Effector memory CD4-positive, alpha-beta T cell (primary cell): ENCODE measurements around the gene CYP2J2.

Source experiments
- DNase-seq, 3 donors: peaks; one replicate each; pipeline ENCODE4 v3.0.0-alpha.2; 2020
- H3K27ac ChIP-seq: 2 replicates; pipeline ENCODE4 v1.7.0; 2013; ENCODE audit warnings: mild to moderate bottlenecking, low read length, moderate library complexity; ENCODE audit not compliant: insufficient read depth, poor library complexity, severe bottlenecking
- H3K27me3 ChIP-seq: replicated peaks from 2 replicates; pipeline ENCODE4 v1.7.0; 2013; ENCODE audit warnings: mild to moderate bottlenecking, low read length; ENCODE audit not compliant: insufficient read depth, control insufficient read depth, poor library complexity, severe bottlenecking
- H3K36me3 ChIP-seq: 2 replicates; pipeline ENCODE4 v1.7.0; 2013; ENCODE audit warnings: mild to moderate bottlenecking, low read length, moderate library complexity; ENCODE audit not compliant: control insufficient read depth, insufficient read depth
- H3K4me1 ChIP-seq: 2 replicates; pipeline ENCODE4 v1.7.0; 2013; ENCODE audit warnings: low read length, mild to moderate bottlenecking; ENCODE audit not compliant: control insufficient read depth, insufficient read depth, poor library complexity, severe bottlenecking
- H3K4me3 ChIP-seq: 2 replicates; pipeline ENCODE4 v1.7.0; 2013; ENCODE audit warnings: low read length, low read depth, mild to moderate bottlenecking; ENCODE audit not compliant: insufficient read depth, poor library complexity, severe bottlenecking
- H3K9me3 ChIP-seq: 2 replicates; pipeline ENCODE4 v1.7.0; 2013; ENCODE audit warnings: mild to moderate bottlenecking, low read length, moderate library complexity; ENCODE audit not compliant: control insufficient read depth

The CYP2J2 gene

DNA sequence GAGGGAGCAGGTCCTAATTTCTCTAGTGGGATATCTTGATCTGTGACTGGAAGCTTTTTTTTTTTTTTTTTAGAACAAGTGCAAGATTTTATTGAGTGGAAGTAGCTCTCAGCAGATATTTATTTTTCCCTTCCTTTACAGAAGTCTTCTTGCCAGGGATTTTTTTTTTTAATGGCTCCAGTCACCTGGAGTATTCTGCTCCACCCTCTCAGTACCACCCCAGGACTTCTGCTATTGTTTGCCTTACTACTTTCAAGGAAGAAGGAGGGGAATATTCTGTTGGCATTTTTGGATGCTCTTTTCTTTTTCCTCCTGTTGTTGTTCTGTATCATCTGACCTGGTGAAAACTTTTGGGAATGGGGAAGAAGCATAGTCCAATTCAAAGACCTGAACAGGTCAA lies 23.1 kb upstream of the CYP2J2 start:
- H3K4me3 ChIP-seq = no peak overlapping the region
- no peaks in the 10 kb centered on the region for H3K36me3 ChIP-seq
- H3K9me3 ChIP-seq = no peaks in the 10 kb centered on the region
- DNase-seq = no peak
- no peak overlapping the region for H3K27ac ChIP-seq
- no peaks in the 10 kb centered on the region for H3K27me3 ChIP-seq
- no peaks in the 10 kb centered on the region for H3K4me1 ChIP-seq

DNA sequence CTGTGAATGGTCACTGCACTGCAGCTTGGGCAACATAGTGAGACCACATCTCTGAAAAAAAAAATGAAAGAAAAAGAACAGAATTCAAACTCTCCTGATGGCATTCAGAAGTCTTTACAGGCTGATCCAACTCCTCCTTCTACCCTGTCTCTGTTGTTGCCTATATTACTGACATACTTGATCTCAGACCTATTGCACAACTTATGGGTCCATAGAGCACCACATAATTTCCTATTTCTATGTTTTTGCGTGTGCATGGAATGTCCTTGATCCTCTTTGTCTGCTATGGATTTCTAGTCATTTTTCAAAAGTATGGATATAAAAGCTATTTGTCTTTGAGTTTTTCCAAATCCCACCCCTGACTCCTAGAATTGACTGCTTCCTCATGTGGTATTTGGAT lies 22.4 kb upstream of the CYP2J2 start:
- no peaks in the 10 kb centered on the region for H3K4me1 ChIP-seq
- no peak for DNase-seq

DNA sequence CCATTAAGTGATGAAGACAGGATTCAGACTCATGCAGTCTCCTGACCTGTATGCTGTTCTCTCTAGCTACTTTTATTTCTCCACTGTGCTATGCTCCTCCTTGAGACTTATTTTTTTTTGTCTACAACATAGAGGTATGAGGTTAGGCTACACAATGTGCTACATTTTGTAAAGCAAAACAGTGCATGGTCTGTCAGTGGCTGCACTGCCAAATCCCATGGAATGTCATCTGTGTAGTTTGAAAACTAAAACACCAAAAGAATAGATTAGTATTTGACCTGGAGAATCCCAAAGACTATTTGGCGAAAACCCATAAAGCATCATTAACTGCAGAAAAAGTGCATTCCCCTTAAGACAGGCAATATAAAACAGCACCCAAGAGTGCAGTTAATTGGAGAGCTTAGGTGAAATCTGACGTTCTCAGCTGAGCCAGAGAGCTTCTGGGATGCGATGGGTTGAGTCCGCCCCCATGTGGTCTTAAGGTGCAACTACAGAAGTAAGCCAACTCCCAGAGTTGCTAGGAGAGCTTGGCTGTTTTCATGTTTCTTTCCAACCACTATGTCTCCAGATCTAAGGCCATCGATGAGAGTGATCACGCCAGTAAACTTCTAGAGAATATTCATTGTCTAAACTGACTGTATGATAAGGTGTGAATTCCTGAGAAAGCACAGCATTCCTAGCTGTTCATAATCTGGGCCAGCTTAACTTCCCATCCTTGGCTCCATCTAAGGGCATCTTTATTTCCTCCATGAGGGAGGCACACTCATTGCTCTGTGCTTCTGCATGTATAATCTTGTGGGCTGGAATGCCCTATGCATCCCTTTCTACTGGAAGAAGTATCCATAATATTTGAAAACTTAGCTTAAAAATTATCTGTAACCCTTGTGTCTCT lies 20.7 kb upstream of the CYP2J2 start:
- H3K4me3 ChIP-seq = no peak overlapping the region
- H3K36me3 ChIP-seq = no peaks in the 10 kb centered on the region
- peak in 1 of 3 donors; percentile 16 for DNase-seq
- no peak overlapping the region for H3K27ac ChIP-seq
- H3K9me3 ChIP-seq = no peaks in the 10 kb centered on the region
- H3K4me1 ChIP-seq = no peaks in the 10 kb centered on the region
- H3K27me3 ChIP-seq = no peaks in the 10 kb centered on the region

More for the DNA sequence above, 22.4 kb upstream of the CYP2J2 start:
- H3K9me3 ChIP-seq = no peaks in the 10 kb centered on the region
- no peak overlapping the region for H3K27ac ChIP-seq
- no peak overlapping the region for H3K4me3 ChIP-seq
- no peaks in the 10 kb centered on the region for H3K27me3 ChIP-seq
- H3K36me3 ChIP-seq = no peaks in the 10 kb centered on the region

DNA sequence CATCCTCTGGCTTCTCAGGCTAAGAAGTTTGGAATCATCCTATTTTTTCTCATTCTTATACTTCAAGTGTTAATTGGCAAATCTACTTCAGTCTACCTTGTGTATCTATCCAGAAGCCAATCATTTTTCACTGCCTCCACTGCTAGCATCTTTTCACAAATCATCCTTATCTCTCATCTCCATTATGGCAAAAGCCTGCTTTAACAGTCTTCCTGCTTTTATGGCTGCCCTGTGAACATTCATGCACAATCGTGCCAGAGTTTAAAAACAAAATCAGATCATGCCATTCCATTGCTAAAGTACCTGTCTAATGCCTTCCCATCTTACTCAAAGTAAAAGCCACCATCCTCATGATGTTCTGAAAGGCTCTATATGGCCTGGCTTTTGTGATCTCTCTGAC lies 19.2 kb upstream of the CYP2J2 start:
- no peak for DNase-seq
- H3K9me3 ChIP-seq = no peaks in the 10 kb centered on the region
- H3K27ac ChIP-seq = no peak overlapping the region
- H3K36me3 ChIP-seq = no peaks in the 10 kb centered on the region
- no peaks in the 10 kb centered on the region for H3K4me1 ChIP-seq
- H3K27me3 ChIP-seq = no peaks in the 10 kb centered on the region
- H3K4me3 ChIP-seq = no peak overlapping the region

DNA sequence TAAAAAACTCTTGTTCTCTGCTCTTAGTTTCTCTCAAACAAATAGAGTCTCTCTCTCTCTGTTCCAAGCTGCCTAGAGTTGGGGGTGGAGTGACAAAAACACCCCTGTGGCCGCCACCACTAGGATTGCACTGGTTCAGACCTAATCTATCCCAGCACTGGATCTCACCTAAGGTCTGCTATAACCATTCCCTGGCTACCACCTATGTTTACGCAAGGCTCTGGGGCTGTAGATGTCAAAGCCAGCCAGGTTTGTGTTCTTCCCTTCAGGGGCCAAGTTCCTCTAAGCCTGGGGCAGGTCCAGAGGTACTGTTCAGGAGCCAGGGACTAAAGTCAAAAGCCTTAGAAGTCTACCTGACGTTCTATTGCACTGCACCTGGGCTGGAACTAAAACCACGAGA lies 12.8 kb upstream of the CYP2J2 start:
- DNase-seq = no peak
- Histone ChIP-seq H3K9me3 (no peaks in the 10 kb centered on the region), H3K4me3 (no peak overlapping the region), H3K27ac (no peak overlapping the region), H3K4me1 (no peaks in the 10 kb centered on the region), H3K36me3 (no peaks in the 10 kb centered on the region), H3K27me3 (no peaks in the 10 kb centered on the region)

DNA sequence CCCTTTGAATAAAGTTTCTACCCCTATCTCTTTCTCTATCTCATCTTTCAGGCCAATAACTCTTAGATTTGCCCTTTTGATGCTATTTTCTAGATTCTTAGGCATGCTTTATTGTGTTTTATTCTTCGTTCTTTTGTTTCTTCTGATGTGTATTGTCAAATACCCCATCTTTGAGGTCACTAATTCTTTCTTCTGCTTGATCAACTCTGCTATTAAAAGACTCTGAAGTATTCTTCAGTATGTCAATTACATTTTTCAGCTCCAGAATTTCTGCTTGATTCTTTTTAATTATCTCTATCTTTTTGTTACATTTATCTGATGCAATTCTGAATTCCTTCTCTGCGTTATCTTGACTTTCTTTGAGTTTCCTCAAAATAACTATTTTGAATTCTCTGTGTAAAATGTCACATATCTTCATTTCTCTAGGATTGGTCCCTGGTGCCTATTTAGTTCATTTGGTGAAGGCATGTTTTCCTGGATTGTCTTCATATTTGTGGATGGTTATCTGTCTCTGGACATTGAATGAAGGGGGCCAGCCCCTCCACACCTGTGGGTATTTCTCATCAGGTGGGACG lies 11.2 kb upstream of the CYP2J2 start:
- H3K27me3 ChIP-seq = no peaks in the 10 kb centered on the region
- H3K4me1 ChIP-seq = no peaks in the 10 kb centered on the region
- H3K36me3 ChIP-seq = no peaks in the 10 kb centered on the region

DNA sequence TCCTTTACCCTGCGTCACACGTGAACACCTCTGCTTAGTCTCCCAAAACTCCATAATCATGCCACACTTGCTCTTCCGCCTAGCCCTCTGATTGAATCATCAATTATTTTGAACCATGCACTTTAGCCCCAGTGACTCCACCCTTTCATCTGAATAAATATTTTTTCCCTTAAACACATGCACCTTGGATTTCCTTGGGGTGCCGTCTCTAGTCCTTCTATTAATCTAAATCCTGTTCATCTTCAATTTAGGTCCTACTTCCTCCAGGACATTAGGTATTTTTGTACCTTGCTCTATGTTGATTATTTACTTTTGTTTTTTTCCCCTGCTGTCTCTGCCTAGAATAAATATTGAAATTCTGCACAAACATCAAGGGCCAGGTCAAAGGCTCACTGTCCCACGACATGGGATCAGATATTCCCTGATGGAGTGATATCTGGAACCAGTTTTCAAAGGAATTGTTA lies 9.8 kb upstream of the CYP2J2 start:
- Histone ChIP-seq H3K27ac (no peak overlapping the region), H3K4me1 (no peaks in the 10 kb centered on the region), H3K27me3 (no peaks in the 10 kb centered on the region), H3K36me3 (no peaks in the 10 kb centered on the region), H3K9me3 (no peaks in the 10 kb centered on the region), H3K4me3 (no peak overlapping the region)
- no peak for DNase-seq

More for the DNA sequence above, 11.2 kb upstream of the CYP2J2 start:
- Histone ChIP-seq H3K9me3 (no peaks in the 10 kb centered on the region), H3K4me3 (no peak overlapping the region), H3K27ac (no peak overlapping the region)
- no peak for DNase-seq

DNA sequence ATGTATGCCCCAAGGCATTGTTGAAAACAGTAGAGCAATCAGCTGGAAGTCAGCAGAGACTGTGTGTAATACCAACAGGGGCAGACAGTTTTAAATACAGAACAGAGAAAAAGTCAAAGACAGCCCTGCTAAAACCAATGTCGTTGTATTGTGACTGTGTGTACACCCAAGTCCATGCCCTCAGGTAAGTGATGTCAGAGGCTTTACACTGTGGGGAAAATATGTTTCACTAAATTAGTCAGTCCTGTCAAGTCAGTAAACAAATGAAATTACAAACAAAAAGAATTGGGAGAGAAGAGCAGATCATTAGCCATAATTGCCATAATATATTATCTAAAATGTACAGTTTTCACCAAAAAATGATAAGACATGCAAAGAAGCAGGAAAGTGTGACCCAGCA lies 2.4 kb upstream of the CYP2J2 start:
- no peak for DNase-seq
- no peaks in the 10 kb centered on the region for H3K9me3 ChIP-seq

DNA sequence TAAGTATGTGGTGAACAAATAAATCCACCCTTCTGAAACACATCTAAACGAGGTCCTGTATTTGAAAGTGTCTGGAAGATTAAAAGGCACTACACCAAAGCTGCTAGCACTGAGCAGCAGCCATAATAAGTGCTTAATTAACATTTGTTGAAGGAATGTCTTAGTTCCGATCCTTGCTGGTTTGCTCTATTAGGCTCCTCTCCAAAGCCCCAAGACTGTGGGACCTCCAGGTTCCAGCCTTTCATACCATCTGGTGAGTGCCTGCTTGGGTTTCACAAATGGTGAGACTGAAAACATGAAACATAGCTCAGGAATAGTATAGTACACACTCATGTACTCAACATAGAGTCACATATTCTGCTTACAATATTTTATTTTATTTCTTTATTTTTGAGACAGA lies 640 bp upstream of the CYP2J2 start:
- no peak overlapping the region for H3K27ac ChIP-seq
- no peak for DNase-seq

More for the DNA sequence above, 2.4 kb upstream of the CYP2J2 start:
- no peaks in the 10 kb centered on the region for H3K36me3 ChIP-seq
- H3K4me1 ChIP-seq = peaks cover 3% of the 10 kb centered on the region
- H3K27me3 ChIP-seq = peaks cover 8% of the 10 kb centered on the region
- H3K4me3 ChIP-seq = no peak overlapping the region
- H3K27ac ChIP-seq = no peak overlapping the region

DNA sequence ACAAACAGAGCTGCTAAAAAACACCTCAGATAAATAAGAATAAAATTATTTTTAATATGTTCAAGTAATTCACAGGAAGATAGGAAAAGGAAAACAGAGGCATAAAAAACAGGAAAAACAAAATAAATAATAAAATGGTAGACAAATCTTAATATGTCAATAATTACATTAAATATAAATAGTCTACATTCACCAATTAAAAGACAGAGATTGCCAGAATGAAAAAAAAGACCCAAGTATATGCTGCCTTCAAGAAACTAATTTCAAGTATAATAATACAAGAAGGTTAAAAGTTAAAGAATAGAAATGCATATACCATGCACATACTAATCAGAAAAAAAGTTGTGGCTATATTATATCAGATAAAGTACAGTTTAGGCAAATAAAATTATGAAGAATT lies 1.9 kb downstream of the CYP2J2 start:
- DNase-seq = no peak
- peaks cover 8% of the 10 kb centered on the region for H3K27me3 ChIP-seq
- H3K27ac ChIP-seq = no peak overlapping the region
- no peak overlapping the region for H3K4me3 ChIP-seq
- H3K9me3 ChIP-seq = no peaks in the 10 kb centered on the region
- peaks cover 3% of the 10 kb centered on the region for H3K4me1 ChIP-seq
- H3K36me3 ChIP-seq = no peaks in the 10 kb centered on the region

More for the DNA sequence above, 640 bp upstream of the CYP2J2 start:
- Histone ChIP-seq H3K9me3 (no peaks in the 10 kb centered on the region), H3K4me1 (peaks cover 3% of the 10 kb centered on the region), H3K27me3 (peaks cover 8% of the 10 kb centered on the region), H3K36me3 (no peaks in the 10 kb centered on the region), H3K4me3 (no peak overlapping the region)
